ENCODE measurements around the gene KCNQ1. TPM values are rescaled to one million over a fixed set of nuclear protein-coding genes. Genes with fewer than 3 reads are reported as not detected.

Gene KCNQ1
- total and polyA plus RNA-seq, 2 donors (not counting 3 experiments of a cell fraction or from before 2014, with no cell fraction given): 0.07 to 0.09 TPM

- intact Hi-C loops (cut with micrococcal nuclease) (no loop called here), dilution Hi-C loops (cut with MboI; ENCODE audit: extremely low pct_ligation_motif_present, low sequenced_read_pairs) (no loop called here)
- H3K9me1 ChIP-seq (replicated peaks; ENCODE audit: control insufficient read depth, extremely low read depth, insufficient read depth, low read length): no peaks in the 10 kb centered on the region
- H3K79me2 ChIP-seq (ENCODE audit: control insufficient read depth, insufficient read depth, low read length): no peaks in the 10 kb centered on the region
- H3K4me3 ChIP-seq (replicated peaks in 1 of 3; ENCODE audit: insufficient read depth in 1 of 3, low read depth in 1 of 3, low read length in 3 of 3): no peak overlapping the region
- no TSS peak for BruUV-seq (replicated peaks)
- no peaks in the 10 kb centered on the region for H3K36me3 ChIP-seq (ENCODE audit: control insufficient read depth in 2 of 2, extremely low read depth in 1 of 2, insufficient read depth in 2 of 2, low read length in 2 of 2)
- no peak for DNase-seq (ENCODE audit: low read depth, low spot score)
- H4K20me1 ChIP-seq (replicated peaks; ENCODE audit: control insufficient read depth, extremely low read depth, insufficient read depth, low read length): no peaks in the 10 kb centered on the region
- TF ChIP-seq FOS (IDR thresholded peaks at IDR 0.05; ENCODE audit: borderline replicate concordance, insufficient read depth, low read length) (peak; percentile 30), POLR2A (IDR thresholded peaks at IDR 0.05; ENCODE audit: low read depth, low read length) (no peak)
- H3K9me3 ChIP-seq (replicated peaks; ENCODE audit: control insufficient read depth, insufficient read depth, low read length): no peaks in the 10 kb centered on the region
- no peak overlapping the region for H2AFZ ChIP-seq (ENCODE audit: low read depth, low read length)
- CTCF ChIA-PET: no interaction called here
- no peak overlapping the region for H3K9ac ChIP-seq (replicated peaks; ENCODE audit: extremely low read depth, insufficient read depth, low read length)
- no peaks in the 10 kb centered on the region for H3K4me1 ChIP-seq (ENCODE audit: control insufficient read depth, extremely low read depth, insufficient read depth, low read length)
- peaks cover 0 to 2% of the 10 kb centered on the region in 2 experiments for H3K27me3 ChIP-seq (ENCODE audit: control insufficient read depth in 2 of 2, insufficient read depth in 2 of 2, low read length in 2 of 2)
- H3K27ac ChIP-seq (ENCODE audit: insufficient read depth, low read depth, low read length): no peak overlapping the region
- POLR2A ChIA-PET: no interaction called here
- H3K4me2 ChIP-seq (ENCODE audit: insufficient read depth, low read length): no peak overlapping the region
- FAIRE-seq: no peak
Measured at GRCh38 chr11:2768471-2769408, 323.9 kb downstream of the KCNQ1 start.

GRCh38 chr11:2769409-2770095, 324.7 kb downstream of the KCNQ1 start:
- no peak for TF ChIP-seq POLR2A (IDR thresholded peaks at IDR 0.05; ENCODE audit: low read depth, low read length)
- TF ChIP-seq POLR2AphosphoS5 (IDR thresholded peaks at IDR 0.05; ENCODE audit: insufficient read depth, low read depth, low read length): no peak
- TF ChIP-seq JUN (IDR thresholded peaks at IDR 0.05; ENCODE audit: borderline replicate concordance, insufficient read depth, insufficient read length, low read depth): no peak
- TF ChIP-seq EZH2 (IDR thresholded peaks at IDR 0.05; ENCODE audit: borderline replicate concordance, low read depth, low read length, severe bottlenecking): no peak
- no peak for TF ChIP-seq MYC (IDR thresholded peaks at IDR 0.05; ENCODE audit: low read depth, low read length)
- TF ChIP-seq GATA2 (IDR thresholded peaks at IDR 0.05; ENCODE audit: insufficient read depth, insufficient read length, low read depth, low read length): no peak
- TF ChIP-seq MAX (IDR thresholded peaks at IDR 0.05; ENCODE audit: insufficient read depth, insufficient read length): no peak
- no peak for TF ChIP-seq CTCF (IDR thresholded peaks at IDR 0.05; ENCODE audit: extremely low read depth in 1 of 2, insufficient read depth in 1 of 2, low read depth in 1 of 2, low read length in 2 of 2)
- TF ChIP-seq FOS (IDR thresholded peaks at IDR 0.05; ENCODE audit: borderline replicate concordance, insufficient read depth, low read length): no peak
- Histone ChIP-seq H4K20me1 (replicated peaks; ENCODE audit: control insufficient read depth, extremely low read depth, insufficient read depth, low read length) (no peaks in the 10 kb centered on the region), H2AFZ (ENCODE audit: low read depth, low read length) (no peak overlapping the region), H3K9me3 (replicated peaks; ENCODE audit: control insufficient read depth, insufficient read depth, low read length) (no peaks in the 10 kb centered on the region), H3K9ac (replicated peaks; ENCODE audit: extremely low read depth, insufficient read depth, low read length) (no peak overlapping the region), H3K27ac (ENCODE audit: insufficient read depth, low read depth, low read length) (no peak overlapping the region), H3K79me2 (ENCODE audit: control insufficient read depth, insufficient read depth, low read length) (no peaks in the 10 kb centered on the region), H3K4me1 (ENCODE audit: control insufficient read depth, extremely low read depth, insufficient read depth, low read length) (no peaks in the 10 kb centered on the region), H3K4me2 (ENCODE audit: insufficient read depth, low read length) (no peak overlapping the region), H3K36me3 (ENCODE audit: control insufficient read depth in 2 of 2, extremely low read depth in 1 of 2, insufficient read depth in 2 of 2, low read length in 2 of 2) (no peaks in the 10 kb centered on the region), H3K9me1 (replicated peaks; ENCODE audit: control insufficient read depth, extremely low read depth, insufficient read depth, low read length) (no peaks in the 10 kb centered on the region), H3K4me3 (replicated peaks in 1 of 3; ENCODE audit: insufficient read depth in 1 of 3, low read depth in 1 of 3, low read length in 3 of 3) (no peak overlapping the region), H3K27me3 (ENCODE audit: control insufficient read depth in 2 of 2, insufficient read depth in 2 of 2, low read length in 2 of 2) (peaks cover 0 to 2% of the 10 kb centered on the region in 2 experiments)
- dilution Hi-C loops (cut with MboI; ENCODE audit: extremely low pct_ligation_motif_present, low sequenced_read_pairs): no loop called here
- BruUV-seq (replicated peaks): no TSS peak
- intact Hi-C loops (cut with micrococcal nuclease): loop anchor here (10.0 kb wide), 1 partner anchor 115 kb away; the partner anchor contains the start of gene CDKN1C
- ChIA-PET CTCF (no interaction called here), POLR2A (no interaction called here)
- DNase-seq (ENCODE audit: low read depth, low spot score) (no peak), FAIRE-seq (no peak)
